OCI-LY7 (cell line): Measurements from ENCODE around the gene LAMA3.

Experiments
- CTCF ChIP-seq: fragments of 200-600 bp; sonication (generic); conservative IDR thresholded peaks from 2 replicates; pipeline ENCODE4 v1.5.1; 2014; ENCODE audit warnings: mild to moderate bottlenecking, antibody characterized with exemption, low read length, moderate library complexity, mixed read lengths
- EZH2phosphoT487 ChIP-seq: fragments of 200-600 bp; sonication (generic); IDR thresholded peaks from 2 replicates; pipeline ENCODE4 v1.6.1; 2018; ENCODE audit warnings: low read depth, borderline replicate concordance, mild to moderate bottlenecking, mixed run types, antibody characterized with exemption, low read length, moderate library complexity, mixed read lengths

GRCh38 chr18:23784832-23785245, 95.6 kb downstream of the LAMA3 start:
- no peak for TF ChIP-seq CTCF
- TF ChIP-seq EZH2phosphoT487 = no peak
